HEK293 (cell line): ENCODE results near the gene LIN37.

ENCODE experiments used
- CTCF ChIA-PET: fragments of 350-600 bp; formaldehyde crosslinking; extraction: SDS; loops from one replicate; lab custom pipeline; 2021; ENCODE audit warnings: antibody characterized with exemption; lab: Yijun Ruan, JAX
- POLR2A ChIA-PET: fragments of 300-600 bp; formaldehyde crosslinking; extraction: SDS; loops from one replicate; lab custom pipeline; 2020; ENCODE audit warnings: antibody characterized with exemption, inconsistent platforms; lab: Yijun Ruan, JAX
- H3K27ac ChIP-seq: fragments of 200-500 bp; sonication (Bioruptor generic); 2 replicates; pipeline ENCODE4 v1.5.1; 2014; ENCODE audit warnings: low read depth, low read length, control low read depth, inconsistent platforms; ENCODE audit errors: extremely low read depth
- H3K36me3 ChIP-seq, 2 experiments: fragments of 200-500 bp in 1 of 2; sonication (Bioruptor generic) in 1 of 2; 1 replicate in 1 of 2; 2 replicates in 1 of 2; pipeline ENCODE4 v1.5.1; 2014 to 2017; ENCODE audit warnings: inconsistent platforms in 2 of 2, low read length in 2 of 2; ENCODE audit not compliant: control insufficient read depth in 2 of 2, insufficient read depth in 1 of 2
- H3K4me1 ChIP-seq: fragments of 200-500 bp; sonication (Bioruptor generic); 2 replicates; pipeline ENCODE4 v1.5.1; 2014; ENCODE audit warnings: mild to moderate bottlenecking, low read length, inconsistent platforms; ENCODE audit not compliant: control insufficient read depth, insufficient read depth
- H3K4me3 ChIP-seq: 2 replicates; pipeline ENCODE4 v1.5.1; 2011; ENCODE audit warnings: low read depth, mild to moderate bottlenecking, control low read depth, low read length, moderate library complexity
- H3K9me3 ChIP-seq: fragments of 200-500 bp; sonication (Bioruptor generic); 2 replicates; pipeline ENCODE4 v1.5.1; 2014; ENCODE audit warnings: low read depth, low read length, inconsistent platforms; ENCODE audit not compliant: control insufficient read depth, insufficient read depth
- CTCF ChIP-seq: fragments of 450-650 bp; formaldehyde crosslinking; IDR thresholded peaks from 2 replicates; pipeline ENCODE4 v1.5.1; 2016; ENCODE audit warnings: missing biosample characterization, missing genetic modification characterization
- GLIS1 ChIP-seq: fragments of 450-650 bp; formaldehyde crosslinking; IDR thresholded peaks from 2 replicates; pipeline ENCODE4 v1.5.1; 2016; ENCODE audit warnings: missing biosample characterization, missing genetic modification characterization
- GLIS2 ChIP-seq: fragments of 450-650 bp; formaldehyde crosslinking; IDR thresholded peaks from 2 replicates; pipeline ENCODE4 v1.5.1; 2016; ENCODE audit warnings: missing biosample characterization, missing genetic modification characterization
- KLF16 ChIP-seq: fragments of 450-650 bp; formaldehyde crosslinking; IDR thresholded peaks from 2 replicates; pipeline ENCODE4 v1.5.1; 2017; ENCODE audit warnings: missing biosample characterization, missing genetic modification characterization
- MZF1 ChIP-seq: fragments of 450-650 bp; formaldehyde crosslinking; IDR thresholded peaks from 2 replicates; pipeline ENCODE4 v1.5.1; 2017; ENCODE audit warnings: missing biosample characterization, missing genetic modification characterization, borderline replicate concordance
- PRDM4 ChIP-seq: fragments of 450-650 bp; formaldehyde crosslinking; IDR thresholded peaks from 2 replicates; pipeline ENCODE4 v1.5.1; 2017; ENCODE audit warnings: missing biosample characterization, missing genetic modification characterization
- SALL2 ChIP-seq: fragments of 450-650 bp; formaldehyde crosslinking; IDR thresholded peaks from 2 replicates; pipeline ENCODE4 v1.5.0; 2017; ENCODE audit warnings: missing biosample characterization, mild to moderate bottlenecking, missing genetic modification characterization, borderline replicate concordance
- ZBTB1 ChIP-seq: fragments of 450-650 bp; formaldehyde crosslinking; IDR thresholded peaks from 2 replicates; pipeline ENCODE4 v1.5.1; 2016; ENCODE audit warnings: missing biosample characterization, missing genetic modification characterization
- ZBTB17 ChIP-seq: fragments of 450-650 bp; formaldehyde crosslinking; IDR thresholded peaks from 2 replicates; pipeline ENCODE4 v1.5.1; 2016; ENCODE audit warnings: missing biosample characterization, missing genetic modification characterization
- ZNF138 ChIP-seq: fragments of 450-650 bp; formaldehyde crosslinking; IDR thresholded peaks from 2 replicates; pipeline ENCODE4 v1.5.1; 2016; ENCODE audit warnings: missing biosample characterization, missing genetic modification characterization, borderline replicate concordance
- ZNF146 ChIP-seq: fragments of 450-650 bp; formaldehyde crosslinking; IDR thresholded peaks from 2 replicates; pipeline ENCODE4 v1.5.1; 2016; ENCODE audit warnings: missing biosample characterization, missing genetic modification characterization
- ZNF211 ChIP-seq: fragments of 450-650 bp; formaldehyde crosslinking; IDR thresholded peaks from 2 replicates; pipeline ENCODE4 v1.5.1; 2016; ENCODE audit warnings: low read depth, missing biosample characterization, missing genetic modification characterization
- ZNF266 ChIP-seq: fragments of 450-650 bp; formaldehyde crosslinking; IDR thresholded peaks from 2 replicates; pipeline ENCODE4 v1.5.1; 2016; ENCODE audit warnings: missing biosample characterization, missing genetic modification characterization, low read depth
- ZNF280C ChIP-seq: fragments of 450-650 bp; formaldehyde crosslinking; IDR thresholded peaks from 2 replicates; pipeline ENCODE4 v1.5.1; 2016; ENCODE audit warnings: missing biosample characterization, missing genetic modification characterization
- ZNF404 ChIP-seq: fragments of 450-650 bp; formaldehyde crosslinking; IDR thresholded peaks from 2 replicates; pipeline ENCODE4 v1.5.1; 2017; ENCODE audit warnings: missing biosample characterization, missing genetic modification characterization
- ZNF449 ChIP-seq: fragments of 450-650 bp; formaldehyde crosslinking; IDR thresholded peaks from 2 replicates; pipeline ENCODE4 v1.5.1; 2017; ENCODE audit warnings: missing biosample characterization, mild to moderate bottlenecking, missing genetic modification characterization, moderate library complexity
- ZNF501 ChIP-seq: fragments of 450-650 bp; formaldehyde crosslinking; IDR thresholded peaks from 2 replicates; pipeline ENCODE4 v1.5.1; 2016; ENCODE audit warnings: missing biosample characterization, missing genetic modification characterization
- ZNF670 ChIP-seq: fragments of 450-650 bp; formaldehyde crosslinking; IDR thresholded peaks from 2 replicates; pipeline ENCODE4 v1.5.1; 2016; ENCODE audit warnings: missing biosample characterization, missing genetic modification characterization, low read depth
- ZNF677 ChIP-seq: fragments of 450-650 bp; IDR thresholded peaks from 2 replicates; pipeline ENCODE4 v1.5.0; 2018; ENCODE audit warnings: missing biosample characterization, mild to moderate bottlenecking, missing genetic modification characterization, moderate library complexity
- ZNF837 ChIP-seq: fragments of 450-650 bp; formaldehyde crosslinking; IDR thresholded peaks from 2 replicates; pipeline ENCODE4 v1.5.1; 2016; ENCODE audit warnings: missing biosample characterization, missing genetic modification characterization
- TF ChIP-seq, protein P1 (sequence below): fragments of 450-650 bp; formaldehyde crosslinking; IDR thresholded peaks from 2 replicates; pipeline ENCODE4; 2016; ENCODE audit warnings: missing biosample characterization, missing genetic modification characterization
- TF ChIP-seq, protein P2 (sequence below): fragments of 450-650 bp; formaldehyde crosslinking; IDR thresholded peaks from 2 replicates; pipeline ENCODE4 v1.5.0; 2017; ENCODE audit warnings: missing biosample characterization, missing genetic modification characterization, borderline replicate concordance
- TF ChIP-seq, protein P3 (sequence below): fragments of 450-650 bp; formaldehyde crosslinking; IDR thresholded peaks from 2 replicates; pipeline ENCODE4 v1.5.1; 2016; ENCODE audit warnings: missing biosample characterization, missing genetic modification characterization
- TF ChIP-seq, protein P4 (sequence below): fragments of 450-650 bp; formaldehyde crosslinking; IDR thresholded peaks from 2 replicates; pipeline ENCODE4 v1.5.1; 2016; ENCODE audit warnings: missing biosample characterization, missing genetic modification characterization

Gene LIN37

DNA sequence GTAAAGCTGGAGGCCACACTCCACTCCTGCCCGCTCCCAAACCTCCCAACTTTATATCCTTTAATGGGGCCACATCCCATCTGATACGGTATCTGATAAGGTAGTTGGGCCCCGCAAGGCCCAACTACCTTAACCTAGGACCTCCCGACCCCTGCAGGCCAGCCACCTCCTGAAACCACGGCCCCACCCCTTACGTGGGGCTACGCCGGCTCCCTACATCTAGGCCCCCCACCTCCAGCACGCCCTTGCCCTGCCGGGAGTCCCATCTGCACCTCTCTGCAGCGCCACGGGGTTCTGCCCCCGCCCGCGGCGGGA, 8.3 kb upstream of the LIN37 start:
- POLR2A ChIA-PET: interaction anchor here (0.6 to 7.7 kb wide), 40 partner anchors 8 to 475 kb away, joined by 3 to 204 read pairs (median 5); partner anchors contain the start of genes ARHGAP33, COX6B1, HSPB6 and LIN37
- TF ChIP-seq ZNF280C: no peak
- TF ChIP-seq ZNF449: peak; percentile 53
- TF ChIP-seq SALL2: no peak
- TF ChIP-seq, protein P1, sequence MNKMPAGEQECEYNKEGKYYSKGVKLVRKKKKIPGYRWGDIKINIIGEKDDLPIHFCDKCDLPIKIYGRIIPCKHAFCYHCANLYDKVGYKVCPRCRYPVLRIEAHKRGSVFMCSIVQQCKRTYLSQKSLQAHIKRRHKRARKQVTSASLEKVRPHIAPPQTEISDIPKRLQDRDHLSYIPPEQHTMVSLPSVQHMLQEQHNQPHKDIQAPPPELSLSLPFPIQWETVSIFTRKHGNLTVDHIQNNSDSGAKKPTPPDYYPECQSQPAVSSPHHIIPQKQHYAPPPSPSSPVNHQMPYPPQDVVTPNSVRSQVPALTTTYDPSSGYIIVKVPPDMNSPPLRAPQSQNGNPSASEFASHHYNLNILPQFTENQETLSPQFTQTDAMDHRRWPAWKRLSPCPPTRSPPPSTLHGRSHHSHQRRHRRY (tag by site-specific recombination): 0 out of 2 replicates have a peak, but pooled peaks have one; percentile 53
- TF ChIP-seq PRDM4 (tag by site-specific recombination): peak; percentile 47; the same call in 1 of the 2 replicates
- TF ChIP-seq ZNF146 (tag by site-specific recombination): 0 out of 2 replicates have a peak, but pooled peaks have one; percentile 4
- no peak for TF ChIP-seq MZF1 (tag by site-specific recombination)
- no peak for TF ChIP-seq ZBTB1 (tag by site-specific recombination)
- 0 out of 2 replicates have a peak, but pooled peaks have one; percentile 54 for TF ChIP-seq ZNF837 (tag by site-specific recombination)
- TF ChIP-seq CTCF (tag by site-specific recombination): peak; percentile 76
- peak; percentile 90 for TF ChIP-seq GLIS2 (tag by site-specific recombination)
- TF ChIP-seq, protein P2, sequence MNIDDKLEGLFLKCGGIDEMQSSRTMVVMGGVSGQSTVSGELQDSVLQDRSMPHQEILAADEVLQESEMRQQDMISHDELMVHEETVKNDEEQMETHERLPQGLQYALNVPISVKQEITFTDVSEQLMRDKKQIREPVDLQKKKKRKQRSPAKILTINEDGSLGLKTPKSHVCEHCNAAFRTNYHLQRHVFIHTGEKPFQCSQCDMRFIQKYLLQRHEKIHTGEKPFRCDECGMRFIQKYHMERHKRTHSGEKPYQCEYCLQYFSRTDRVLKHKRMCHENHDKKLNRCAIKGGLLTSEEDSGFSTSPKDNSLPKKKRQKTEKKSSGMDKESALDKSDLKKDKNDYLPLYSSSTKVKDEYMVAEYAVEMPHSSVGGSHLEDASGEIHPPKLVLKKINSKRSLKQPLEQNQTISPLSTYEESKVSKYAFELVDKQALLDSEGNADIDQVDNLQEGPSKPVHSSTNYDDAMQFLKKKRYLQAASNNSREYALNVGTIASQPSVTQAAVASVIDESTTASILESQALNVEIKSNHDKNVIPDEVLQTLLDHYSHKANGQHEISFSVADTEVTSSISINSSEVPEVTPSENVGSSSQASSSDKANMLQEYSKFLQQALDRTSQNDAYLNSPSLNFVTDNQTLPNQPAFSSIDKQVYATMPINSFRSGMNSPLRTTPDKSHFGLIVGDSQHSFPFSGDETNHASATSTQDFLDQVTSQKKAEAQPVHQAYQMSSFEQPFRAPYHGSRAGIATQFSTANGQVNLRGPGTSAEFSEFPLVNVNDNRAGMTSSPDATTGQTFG: no peak
- no peak for TF ChIP-seq ZNF670 (tag by site-specific recombination)
- no peak; the same call in 1 of the 2 replicates for TF ChIP-seq KLF16 (tag by site-specific recombination)
- TF ChIP-seq GLIS1: peak; percentile 33
- TF ChIP-seq ZNF138: no peak
- TF ChIP-seq ZNF677 (tag by site-specific recombination): 0 out of 2 replicates have a peak, but pooled peaks have one; percentile 18
- TF ChIP-seq ZNF404: no peak
- 0 out of 2 replicates have a peak, but pooled peaks have one; percentile 9 for TF ChIP-seq ZNF501
- no peak for TF ChIP-seq ZBTB17 (tag by site-specific recombination)
- TF ChIP-seq, protein P3, sequence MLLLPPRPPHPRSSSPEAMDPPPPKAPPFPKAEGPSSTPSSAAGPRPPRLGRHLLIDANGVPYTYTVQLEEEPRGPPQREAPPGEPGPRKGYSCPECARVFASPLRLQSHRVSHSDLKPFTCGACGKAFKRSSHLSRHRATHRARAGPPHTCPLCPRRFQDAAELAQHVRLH (tag by site-specific recombination): no peak
- no peak for TF ChIP-seq ZNF266 (tag by site-specific recombination)
- TF ChIP-seq ZNF211 (tag by site-specific recombination): no peak
- TF ChIP-seq, protein P4, sequence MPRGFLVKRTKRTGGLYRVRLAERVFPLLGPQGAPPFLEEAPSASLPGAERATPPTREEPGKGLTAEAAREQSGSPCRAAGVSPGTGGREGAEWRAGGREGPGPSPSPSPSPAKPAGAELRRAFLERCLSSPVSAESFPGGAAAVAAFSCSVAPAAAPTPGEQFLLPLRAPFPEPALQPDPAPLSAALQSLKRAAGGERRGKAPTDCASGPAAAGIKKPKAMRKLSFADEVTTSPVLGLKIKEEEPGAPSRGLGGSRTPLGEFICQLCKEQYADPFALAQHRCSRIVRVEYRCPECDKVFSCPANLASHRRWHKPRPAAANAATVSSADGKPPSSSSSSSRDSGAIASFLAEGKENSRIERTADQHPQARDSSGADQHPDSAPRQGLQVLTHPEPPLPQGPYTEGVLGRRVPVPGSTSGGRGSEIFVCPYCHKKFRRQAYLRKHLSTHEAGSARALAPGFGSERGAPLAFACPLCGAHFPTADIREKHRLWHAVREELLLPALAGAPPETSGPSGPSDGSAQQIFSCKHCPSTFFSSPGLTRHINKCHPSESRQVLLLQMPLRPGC (tag by site-specific recombination): 0 out of 2 replicates have a peak, but pooled peaks have one; percentile 43

More for the DNA sequence above, 8.3 kb upstream of the LIN37 start:
- Histone ChIP-seq H3K36me3 (peaks cover 56 to 63% of the 10 kb centered on the region in 2 experiments), H3K9me3 (no peaks in the 10 kb centered on the region; the same call in 1 of the 2 replicates), H3K4me1 (peaks cover 20% of the 10 kb centered on the region), H3K4me3 (peak overlapping the region; percentile 52), H3K27ac (peak overlapping the region; percentile 97)
- CTCF ChIA-PET: interaction anchor here (0.7 to 1.6 kb wide), 7 partner anchors 8 to 192 kb away, joined by 3 to 8 read pairs (median 5); partner anchors contain the start of gene LIN37
